HG03520 (cell line): Measurements from ENCODE around the gene RANBP3.
A peak's percentile ranks its signal among the peaks of the same experiment; 100 is the strongest.
"Not testable (repeated sequence)": the region's sequence is repeated elsewhere in the genome, so short reads cannot be mapped to it uniquely, and the experiment has no call there.

Experiments
- ATAC-seq: cut with Tn5 transposase; IDR thresholded peaks from one replicate; pipeline ENCODE4 v1.9.1; 2021; ENCODE audit warnings: mild to moderate bottlenecking, moderate library complexity; ENCODE audit not compliant: unreplicated experiment

The RANBP3 gene

GRCh38 chr19:5977785-5978605, at the start of gene RANBP3:
TSS of gene RANBP3 (minus strand) at chr19:5978140. CDS start at chr19:5978082, 58 bp downstream.
- peak; percentile 83 for ATAC-seq

DNA sequence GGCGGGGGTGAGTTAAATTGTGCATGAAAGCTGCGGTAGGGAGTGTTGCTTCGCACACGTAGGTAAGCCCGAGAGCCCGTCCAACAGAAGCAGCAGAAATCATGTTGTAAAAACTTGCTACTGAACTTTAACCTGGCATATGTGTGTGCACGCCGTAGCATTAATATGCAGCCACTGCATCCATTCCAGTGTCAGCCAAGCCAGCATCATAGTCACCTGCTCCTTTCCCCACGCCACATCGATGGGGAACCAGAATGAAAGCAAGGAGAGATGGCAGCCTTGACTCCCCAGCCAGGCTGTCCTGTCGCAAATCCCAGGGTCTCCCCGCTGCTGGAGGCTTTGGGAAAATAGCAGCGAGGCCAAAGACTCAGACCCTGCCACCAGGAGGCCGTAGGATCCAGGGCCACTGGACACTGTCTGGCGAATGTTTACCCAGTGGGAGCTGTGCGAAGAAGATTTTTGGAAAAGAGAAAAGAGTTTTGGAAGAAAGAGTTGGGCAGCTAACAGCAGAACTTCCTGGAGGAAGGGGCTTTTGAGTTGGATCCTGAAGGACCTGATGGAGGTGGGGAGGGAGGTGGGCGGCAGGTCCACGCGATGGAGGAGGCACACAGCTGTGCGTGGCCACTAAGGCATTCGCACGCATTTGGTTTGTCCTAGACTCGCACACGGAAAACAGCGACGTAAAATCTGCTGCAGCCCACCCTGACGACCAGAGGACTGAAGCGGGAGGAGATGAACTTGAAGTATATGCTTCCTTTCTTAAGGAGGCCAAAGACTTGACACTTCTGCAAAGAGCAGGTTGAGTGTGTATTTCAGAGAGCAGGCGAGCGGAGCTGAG, 48.7 kb upstream of the RANBP3 start:
- no peak for ATAC-seq

DNA sequence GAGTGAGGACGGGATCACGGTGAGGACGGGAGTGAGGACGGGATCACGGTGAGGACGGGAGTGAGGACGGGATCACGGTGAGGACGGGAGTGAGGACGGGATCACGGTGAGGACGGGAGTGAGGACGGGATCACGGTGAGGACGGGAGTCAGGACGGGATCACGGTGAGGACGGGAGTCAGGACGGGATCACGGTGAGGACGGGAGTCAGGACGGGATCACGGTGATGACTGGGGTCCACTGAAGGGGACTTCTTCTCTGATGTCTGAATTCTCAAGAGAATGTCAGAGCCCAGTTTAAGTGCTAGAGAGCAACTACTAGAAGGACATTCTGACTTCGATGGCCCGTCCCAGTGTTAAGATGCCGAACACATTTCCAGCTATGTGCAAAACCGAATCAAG, 46.8 kb upstream of the RANBP3 start:
- ATAC-seq = not testable (repeated sequence)

DNA sequence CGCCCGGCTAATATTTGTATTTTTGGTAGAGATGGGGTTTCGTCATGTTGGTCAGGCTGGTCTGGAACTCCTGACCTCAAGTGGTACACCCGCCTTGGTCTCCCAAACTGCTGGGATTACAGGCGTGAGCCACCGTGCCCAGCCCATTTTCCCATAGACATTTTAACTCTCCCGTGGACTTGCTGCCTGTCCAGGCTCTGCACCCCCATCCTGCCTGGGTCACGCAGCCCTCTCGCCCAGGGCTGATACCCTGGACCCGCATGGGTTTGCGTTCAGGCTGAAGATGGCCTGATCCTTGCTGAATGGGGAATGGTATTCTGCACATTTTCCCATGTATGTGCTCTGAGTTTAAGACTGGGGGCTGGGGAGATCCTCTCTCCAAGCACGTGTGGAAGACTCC, 46.0 kb upstream of the RANBP3 start:
- no peak for ATAC-seq

DNA sequence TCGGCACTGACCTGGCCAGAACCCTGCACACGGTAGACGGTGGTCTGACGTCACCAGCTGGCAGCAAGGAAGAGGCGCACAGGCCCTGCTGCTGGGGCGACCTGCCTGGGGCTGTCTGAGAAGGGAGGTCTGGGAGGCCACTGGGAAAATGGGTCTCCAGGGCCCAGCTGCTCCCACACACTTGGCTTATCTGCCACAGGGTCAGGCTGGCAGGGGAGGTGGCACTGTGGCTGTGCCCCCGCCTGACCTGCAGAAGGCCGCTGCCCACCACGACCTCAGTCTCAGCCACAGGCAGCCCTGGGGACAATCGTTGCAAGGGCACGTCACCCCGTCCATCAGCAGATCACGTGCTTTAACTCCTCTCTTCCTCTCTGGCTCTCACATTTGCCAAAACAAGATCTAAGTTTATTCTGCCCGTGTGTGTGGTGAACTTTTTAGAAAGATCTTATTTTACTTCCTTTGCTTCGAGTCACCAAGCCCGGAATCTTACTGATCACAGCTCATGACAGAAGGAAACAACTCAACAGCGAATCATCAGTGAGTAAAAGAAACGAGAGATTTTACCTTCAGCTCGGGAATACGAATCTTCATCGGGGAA, 45.2 kb upstream of the RANBP3 start:
- ATAC-seq = no peak

- no peak for ATAC-seq
These were observed 44.7 kb upstream of the RANBP3 start for GRCh38 chr19:6022570-6023064.

DNA sequence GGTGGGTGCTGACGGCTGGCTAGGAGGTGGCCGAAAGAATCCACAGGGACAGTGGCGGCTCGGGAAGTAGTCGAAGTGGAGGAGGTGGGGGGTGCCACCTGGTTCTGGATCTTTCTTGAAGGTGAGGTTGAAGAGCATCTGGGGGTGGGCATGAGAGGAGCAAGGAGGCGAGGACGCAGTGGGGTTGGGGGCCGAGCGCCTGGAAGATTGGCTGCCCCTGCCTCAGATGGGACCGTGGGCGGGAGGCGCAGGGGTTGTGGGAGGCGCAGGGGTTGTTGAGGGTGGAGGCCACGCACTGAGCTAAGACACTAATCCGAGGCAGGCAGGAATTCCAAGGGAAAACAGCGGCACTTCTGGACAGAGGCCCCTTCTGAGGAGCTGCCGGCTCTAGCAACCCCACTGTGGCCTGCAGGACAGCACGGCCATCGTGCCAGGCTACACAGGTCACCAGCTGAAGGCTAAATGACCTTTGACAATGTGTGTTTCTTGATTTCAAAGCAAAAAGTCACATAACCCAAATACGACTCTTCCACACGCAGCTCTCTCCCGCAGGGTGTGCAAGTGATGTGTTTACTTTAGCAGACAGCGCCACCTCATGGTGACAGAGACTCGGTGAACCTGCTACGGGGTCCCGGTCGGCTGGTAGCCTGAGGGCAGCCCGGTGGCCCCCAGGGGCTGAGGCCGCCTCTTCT, 44.1 kb upstream of the RANBP3 start:
- no peak for ATAC-seq

- ATAC-seq = no peak
These were observed 43.2 kb upstream of the RANBP3 start for GRCh38 chr19:6020972-6021805.

GRCh38 chr19:6020166-6020882, 42.4 kb upstream of the RANBP3 start:
- ATAC-seq = no peak

DNA sequence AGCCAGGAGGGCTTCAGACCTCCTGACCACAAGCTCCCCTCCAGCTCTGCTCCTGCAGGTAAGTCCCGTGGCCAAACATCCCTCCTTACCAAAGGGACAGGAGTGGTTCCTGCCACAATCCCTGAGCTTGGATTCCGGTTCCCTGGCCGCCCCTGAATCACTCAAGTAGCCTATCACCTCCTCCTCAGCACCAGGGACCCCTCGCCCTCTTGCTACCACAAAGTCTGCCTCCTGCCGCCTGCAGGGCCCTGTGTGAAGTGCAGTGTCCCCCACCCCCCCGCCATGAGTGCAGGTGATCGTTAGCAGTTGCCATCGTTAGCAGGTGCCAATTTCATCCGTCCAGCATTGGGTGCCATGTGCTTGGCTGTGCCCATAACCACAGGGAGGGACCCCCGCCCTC, 40.8 kb upstream of the RANBP3 start:
- no peak for ATAC-seq

DNA sequence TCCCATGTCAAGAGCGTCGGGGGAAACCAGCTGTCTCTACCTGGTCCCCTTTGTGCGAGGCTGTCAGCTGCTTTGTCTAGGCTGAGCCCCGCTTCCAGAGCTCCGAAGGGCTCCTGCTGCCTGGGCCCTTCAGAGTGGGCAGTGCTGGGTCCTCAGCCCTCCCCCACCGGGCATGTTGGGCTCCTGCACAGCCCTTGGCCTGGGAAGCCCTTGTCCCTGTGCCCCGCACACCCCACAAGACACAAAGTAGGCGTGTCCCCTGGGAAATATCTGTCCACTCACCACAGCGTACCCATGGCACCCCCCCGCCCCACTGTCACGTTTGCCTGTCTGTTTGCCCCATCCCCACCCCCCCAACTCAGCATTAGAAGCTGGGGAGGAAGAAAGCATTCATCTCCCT, 39.6 kb upstream of the RANBP3 start:
- ATAC-seq = no peak

DNA sequence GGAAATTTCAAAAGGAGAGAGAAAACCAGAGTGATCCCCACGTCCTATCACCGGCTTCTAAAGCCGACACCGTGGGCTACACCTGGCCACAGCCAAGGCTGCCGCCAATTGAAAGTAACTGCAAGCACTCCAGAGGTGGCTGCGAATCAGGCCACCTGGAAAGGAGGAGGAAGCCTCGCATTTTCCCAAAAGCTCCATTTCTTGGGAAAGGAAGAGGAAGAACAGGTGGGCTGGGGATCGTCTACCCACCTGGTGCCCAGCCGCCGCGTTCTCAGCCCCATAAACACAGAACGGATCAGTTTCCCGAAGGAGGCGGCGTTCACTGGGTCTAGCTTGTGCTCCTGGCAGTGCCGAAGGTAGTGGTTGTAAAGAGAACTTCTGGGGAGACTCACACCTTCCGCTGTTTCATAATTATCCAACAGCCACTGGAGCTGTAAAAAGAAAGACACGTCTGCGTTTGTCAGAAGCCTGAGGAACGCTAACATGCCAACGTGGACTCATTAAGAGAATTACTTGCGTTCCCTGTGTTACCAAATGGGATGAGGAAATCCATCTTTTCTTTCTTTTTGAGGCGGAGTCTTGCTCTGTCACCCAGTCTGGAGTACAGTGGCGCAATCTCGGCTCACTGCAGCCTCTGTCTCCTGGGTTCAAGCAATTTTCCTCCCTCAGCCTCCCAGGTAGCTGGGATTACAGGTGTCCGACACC, 38.1 kb upstream of the RANBP3 start:
- no peak for ATAC-seq

- no peak for ATAC-seq
These were observed 36.7 kb upstream of the RANBP3 start for GRCh38 chr19:6014551-6015135.

DNA sequence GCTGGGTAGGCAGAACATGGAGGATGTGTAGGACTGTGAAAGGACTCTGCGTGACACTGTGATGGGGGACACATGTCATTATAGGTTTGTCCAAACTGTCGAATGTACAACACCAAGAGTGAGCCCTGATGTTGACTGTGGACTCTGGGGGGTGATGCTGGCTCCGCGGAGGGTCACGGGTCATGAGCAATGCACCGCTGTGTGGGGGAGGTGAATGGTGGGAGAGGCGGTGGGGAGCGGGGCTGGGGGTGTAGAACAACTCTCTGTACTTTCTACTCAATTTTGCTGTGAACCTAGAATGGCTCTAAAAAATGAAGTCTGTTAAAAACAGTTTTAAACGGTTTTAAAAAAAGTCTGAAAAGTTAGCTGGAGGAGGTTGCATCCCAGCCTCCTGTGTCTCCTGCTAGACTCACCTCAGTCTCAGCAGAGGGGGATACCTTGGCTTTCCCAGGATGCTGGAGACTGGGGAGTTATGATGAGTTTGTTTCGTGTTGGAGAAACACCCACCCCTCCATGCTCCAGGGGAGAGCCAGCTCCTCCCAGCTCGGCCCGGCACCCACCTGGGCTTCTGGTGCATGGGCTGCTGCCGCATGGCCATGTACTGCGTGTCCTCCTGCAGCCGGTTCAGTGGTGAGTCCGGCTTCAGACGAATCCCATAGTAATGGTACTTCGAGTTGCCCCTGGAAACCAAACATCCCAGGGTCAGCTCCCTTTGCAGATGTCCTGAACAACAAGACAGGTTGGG, 34.7 kb upstream of the RANBP3 start:
- no peak for ATAC-seq

DNA sequence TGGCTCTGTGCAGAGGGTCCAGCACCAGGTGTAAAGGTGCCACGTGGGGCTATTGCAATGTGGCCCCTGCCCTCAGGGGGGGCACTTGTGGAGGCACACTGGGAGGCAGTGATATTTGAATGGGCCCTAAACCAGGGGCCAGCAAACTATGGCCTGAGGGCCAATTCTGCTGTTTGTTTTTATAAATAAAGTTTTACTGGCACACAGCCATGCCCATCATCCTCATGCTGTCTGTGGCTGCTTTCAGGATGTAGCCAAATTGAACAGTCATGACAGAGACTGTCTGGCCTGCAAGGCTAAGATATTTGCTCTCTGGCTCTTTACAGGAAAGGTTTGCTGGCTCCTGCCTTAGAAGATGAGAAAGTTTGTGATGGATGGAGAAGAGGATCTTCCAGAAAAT, 33.9 kb upstream of the RANBP3 start:
- no peak for ATAC-seq

DNA sequence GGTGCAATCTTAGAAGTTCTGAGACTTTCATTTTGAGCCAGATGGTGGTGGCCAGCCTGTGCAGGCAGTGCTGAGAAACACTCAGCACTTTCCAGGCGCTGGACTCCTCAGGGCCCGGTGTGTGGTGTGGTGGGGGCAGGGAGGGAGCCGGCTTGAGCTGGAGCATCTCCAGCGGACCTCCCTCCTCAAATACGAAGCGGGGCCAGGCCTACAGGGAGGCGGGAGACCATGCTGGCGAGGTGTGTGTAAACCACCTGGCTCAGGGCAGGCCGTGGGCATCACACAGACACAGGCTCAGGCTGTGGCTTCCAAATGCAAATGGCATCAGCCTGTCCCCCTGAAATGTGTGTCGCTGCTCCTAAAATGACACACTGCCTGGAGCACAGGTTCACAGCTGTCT, 33.3 kb upstream of the RANBP3 start:
- no peak for ATAC-seq

DNA sequence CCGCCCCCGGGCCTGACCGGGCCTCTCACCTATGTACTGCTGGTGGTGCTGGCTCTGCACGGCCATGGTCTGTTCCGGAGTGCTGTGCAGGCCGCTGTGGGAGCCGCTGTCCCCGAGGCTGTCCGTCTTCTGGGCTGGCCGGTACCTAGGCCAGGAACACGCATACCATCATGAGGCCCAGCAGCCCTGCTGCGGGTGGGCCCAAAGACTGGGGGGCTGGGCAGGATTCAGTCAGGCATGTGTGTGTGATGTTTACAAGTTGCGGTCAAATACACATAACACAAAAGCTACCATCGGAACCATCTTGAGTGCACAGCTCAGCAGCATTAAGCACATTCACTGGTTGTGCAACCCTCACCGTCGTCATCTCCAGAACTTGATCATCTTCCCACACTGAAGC, 32.2 kb upstream of the RANBP3 start:
- no peak for ATAC-seq

- ATAC-seq = no peak
These were observed 29.9 kb upstream of the RANBP3 start for GRCh38 chr19:6007866-6008265.
